LNCaP clone FGC (cell line): ENCODE measurements around the gene FGD6.
"Not testable (repeated sequence)": the region's sequence is repeated elsewhere in the genome, so short reads cannot be mapped to it uniquely, and the experiment has no call there.

Source experiments
- DNase-seq: peaks from one replicate; pipeline ENCODE4 v3.0.0-alpha.2; 2011; ENCODE audit warnings: low read depth
- H3K4me3 ChIP-seq: 2 replicates; pipeline ENCODE4 v1.5.1; 2011; ENCODE audit warnings: mild to moderate bottlenecking, low read depth, low read length, control low read depth
- CTCF ChIP-seq: IDR thresholded peaks from 2 replicates; pipeline ENCODE4 v1.5.1; 2012; ENCODE audit warnings: mild to moderate bottlenecking; ENCODE audit not compliant: control insufficient read depth, insufficient read depth; ENCODE audit errors: extremely low read depth

Gene FGD6

GRCh38 chr12:95143621-95144205, 73.6 kb downstream of the FGD6 start:
- no peak for DNase-seq
- H3K4me3 ChIP-seq: no peak overlapping the region
- TF ChIP-seq CTCF: no peak

GRCh38 chr12:95142431-95143151, 74.7 kb downstream of the FGD6 start:
- no peak overlapping the region for H3K4me3 ChIP-seq
- no peak for DNase-seq
- TF ChIP-seq CTCF: no peak

- no peak for DNase-seq
- no peak for TF ChIP-seq CTCF
- no peak overlapping the region for H3K4me3 ChIP-seq
These were observed 76.0 kb downstream of the FGD6 start for GRCh38 chr12:95141310-95141709.

- DNase-seq, H3K4me3 ChIP-seq: not testable (repeated sequence)
These were observed 79.2 kb downstream of the FGD6 start for GRCh38 chr12:95138031-95138430.

GRCh38 chr12:95136598-95136997, 80.7 kb downstream of the FGD6 start:
- no peak for TF ChIP-seq CTCF
- DNase-seq: no peak
- no peak overlapping the region for H3K4me3 ChIP-seq

- no peak for DNase-seq
- no peak for TF ChIP-seq CTCF
- no peak overlapping the region for H3K4me3 ChIP-seq
These were observed 83.2 kb downstream of the FGD6 start for GRCh38 chr12:95134085-95134484.

- no peak for TF ChIP-seq CTCF
- DNase-seq: no peak
These were observed 85.5 kb downstream of the FGD6 start for GRCh38 chr12:95131589-95132340.

More at GRCh38 chr12:95131589-95132340, 85.5 kb downstream of the FGD6 start:
- H3K4me3 ChIP-seq: no peak overlapping the region
